SKM-1 treated with dmso at 0.1 percent for 144 hours (cell line): ENCODE results near the gene TMEM17.

Experiments used
- DNase-seq: peaks from one replicate; lab custom pipeline; 2025; ENCODE audit not compliant: unreplicated experiment; lab: John Stamatoyannopoulos, UW

TMEM17 gene

DNA sequence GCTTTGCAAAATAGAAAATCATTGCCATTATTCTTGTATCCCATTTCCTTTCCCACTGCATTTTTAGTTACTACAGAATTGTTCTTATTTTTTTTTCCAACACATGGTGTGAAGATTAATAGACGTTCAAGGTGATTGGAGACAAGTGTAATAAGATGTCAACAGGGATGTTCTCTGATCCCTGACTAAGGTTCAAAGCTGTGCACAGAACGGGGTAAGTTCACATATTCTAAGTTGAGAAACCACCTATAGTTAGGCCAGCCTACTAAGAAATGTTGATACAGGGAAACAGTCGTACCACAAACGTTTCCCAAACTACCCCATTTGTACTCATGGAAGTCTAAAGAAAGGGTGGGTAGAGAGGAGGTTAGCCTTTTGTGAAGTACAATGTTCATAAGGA is 6.4 kb upstream of the TMEM17 start:
- no peak for DNase-seq

DNA sequence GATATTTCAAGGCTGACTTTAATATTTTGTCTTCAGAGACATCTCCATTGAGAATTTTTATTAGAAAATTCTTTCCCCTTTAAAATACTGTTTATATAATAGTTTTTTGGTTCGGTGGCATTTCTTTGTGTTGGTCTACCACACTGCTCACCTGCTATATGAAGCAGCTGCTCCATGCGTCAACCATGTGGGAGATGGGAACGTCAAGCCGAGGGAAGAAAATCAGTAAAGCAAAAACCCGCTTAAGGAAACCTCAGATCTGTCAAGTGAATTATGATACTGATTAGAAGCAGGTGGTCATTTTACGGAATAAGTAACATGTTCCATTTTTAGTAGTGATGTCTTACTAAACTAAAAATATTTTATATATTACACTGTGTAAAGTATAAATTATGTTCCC is 5.6 kb upstream of the TMEM17 start:
- no peak for DNase-seq

DNA sequence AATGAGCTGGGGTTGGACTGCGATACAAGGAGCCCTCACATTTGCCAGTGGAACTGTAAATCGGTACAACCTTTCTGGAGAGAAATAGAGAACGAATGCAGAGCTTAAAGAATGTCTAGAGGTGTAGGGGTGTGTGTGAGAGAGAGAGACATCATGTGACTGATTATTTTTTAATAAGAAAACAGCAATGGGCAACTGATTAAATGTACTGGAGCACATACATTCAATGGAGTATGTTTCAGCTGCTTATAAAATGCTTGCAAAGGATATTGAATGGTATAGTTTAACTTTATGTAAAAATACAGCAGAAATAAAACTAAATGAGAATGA is 391 bp upstream of the TMEM17 start:
- DNase-seq, result no peak

DNA sequence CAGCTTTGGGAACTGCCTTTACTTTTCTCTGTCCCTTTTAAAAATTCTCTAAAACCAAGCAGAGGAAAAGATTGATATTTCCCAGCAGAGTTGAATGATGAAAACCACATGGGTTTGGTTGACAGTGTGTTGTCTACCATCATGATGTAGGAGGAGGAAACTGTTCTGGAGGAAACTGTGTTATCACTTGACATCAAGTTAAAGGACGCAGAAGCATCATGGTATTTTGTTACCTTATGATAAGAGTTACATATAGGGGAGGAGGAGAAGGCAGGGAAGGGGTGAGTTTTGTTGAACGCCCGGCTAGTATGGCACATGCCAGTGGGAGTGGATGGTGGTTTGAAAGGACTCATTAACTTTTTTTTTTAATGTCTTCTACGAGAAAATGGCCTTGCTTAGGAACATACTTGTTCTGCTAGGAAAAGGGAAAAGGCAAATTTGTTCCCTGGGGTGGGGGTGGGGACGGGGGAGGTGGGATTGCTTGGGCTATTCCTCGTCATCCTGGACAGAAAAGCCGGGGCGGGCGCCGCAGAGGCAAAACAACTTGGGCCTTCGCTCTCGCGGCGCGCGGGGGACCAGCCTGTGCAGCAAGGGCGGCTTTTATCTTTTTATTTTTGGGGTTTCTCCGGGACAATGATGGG is 766 bp downstream of the TMEM17 start:
- no peak for DNase-seq

DNA sequence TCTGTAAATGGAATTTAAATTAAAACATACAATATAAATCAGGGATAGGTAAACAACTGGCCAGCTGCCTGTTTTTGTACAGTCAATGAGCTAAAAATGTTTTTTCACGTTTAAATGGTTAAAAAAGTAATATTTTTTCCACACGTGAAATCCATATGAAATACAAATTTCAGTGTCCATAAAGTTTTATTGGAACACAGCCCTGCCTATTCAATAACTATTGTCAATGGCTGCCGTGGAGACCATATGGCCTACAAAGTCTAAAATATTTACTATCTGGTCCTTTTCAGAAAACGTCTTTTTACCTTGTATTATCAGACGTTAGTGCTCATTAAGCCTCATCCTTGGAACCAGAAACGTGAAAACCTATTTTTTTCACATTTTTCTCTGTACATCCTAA is 1.3 kb downstream of the TMEM17 start:
- no peak for DNase-seq

DNA sequence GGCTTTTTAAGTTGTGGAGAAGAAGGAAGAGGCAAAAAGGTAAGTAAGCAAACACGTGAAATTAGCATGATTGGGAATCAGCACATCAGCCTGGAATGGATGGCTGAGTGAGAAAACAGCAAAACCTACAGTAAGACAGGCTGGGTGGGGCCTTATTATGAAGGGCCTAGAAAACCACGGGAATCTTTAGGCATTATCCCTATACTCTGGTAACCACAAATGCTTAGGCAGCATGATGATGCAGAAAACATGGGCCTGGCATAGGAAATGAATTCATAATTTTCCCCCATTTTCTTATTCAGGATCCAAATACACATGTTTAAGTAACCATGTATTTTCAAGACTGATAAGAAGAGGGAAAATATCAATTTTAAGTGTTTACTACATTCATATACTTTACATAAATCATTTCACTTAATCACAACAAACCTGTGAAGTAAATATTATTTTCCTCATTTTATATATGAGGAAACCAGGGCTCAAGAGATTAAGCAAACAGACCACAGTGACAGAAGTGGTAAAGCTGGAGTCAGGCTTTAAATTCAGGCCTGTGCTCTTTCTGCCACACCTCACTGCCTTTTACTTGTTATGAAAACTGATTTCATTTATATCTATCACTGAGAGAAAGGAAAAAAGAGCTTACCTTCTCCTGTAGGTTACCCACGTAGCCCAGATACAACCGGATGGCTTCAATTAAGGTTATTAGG is 4.0 kb downstream of the TMEM17 start:
- DNase-seq, result no peak

DNA sequence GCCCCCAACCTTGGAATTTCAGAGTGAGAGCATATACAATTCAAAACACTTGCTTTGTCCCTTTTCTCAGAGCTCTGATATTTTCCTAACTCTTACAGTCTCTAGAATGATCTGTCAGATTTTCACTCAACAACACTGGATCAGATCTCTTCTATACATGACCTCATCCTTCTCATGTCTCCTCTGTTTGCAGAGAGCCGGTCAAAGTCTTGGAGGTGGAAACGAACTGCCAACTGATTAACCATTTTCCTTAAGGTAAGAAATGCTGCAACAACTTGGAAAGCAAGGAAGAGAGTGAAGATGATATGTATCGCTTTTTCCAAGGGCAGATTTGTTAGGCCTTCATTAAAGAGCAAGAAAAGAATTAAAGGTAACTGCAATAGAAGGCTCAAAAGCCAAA is 4.9 kb downstream of the TMEM17 start:
- DNase-seq, result no peak

DNA sequence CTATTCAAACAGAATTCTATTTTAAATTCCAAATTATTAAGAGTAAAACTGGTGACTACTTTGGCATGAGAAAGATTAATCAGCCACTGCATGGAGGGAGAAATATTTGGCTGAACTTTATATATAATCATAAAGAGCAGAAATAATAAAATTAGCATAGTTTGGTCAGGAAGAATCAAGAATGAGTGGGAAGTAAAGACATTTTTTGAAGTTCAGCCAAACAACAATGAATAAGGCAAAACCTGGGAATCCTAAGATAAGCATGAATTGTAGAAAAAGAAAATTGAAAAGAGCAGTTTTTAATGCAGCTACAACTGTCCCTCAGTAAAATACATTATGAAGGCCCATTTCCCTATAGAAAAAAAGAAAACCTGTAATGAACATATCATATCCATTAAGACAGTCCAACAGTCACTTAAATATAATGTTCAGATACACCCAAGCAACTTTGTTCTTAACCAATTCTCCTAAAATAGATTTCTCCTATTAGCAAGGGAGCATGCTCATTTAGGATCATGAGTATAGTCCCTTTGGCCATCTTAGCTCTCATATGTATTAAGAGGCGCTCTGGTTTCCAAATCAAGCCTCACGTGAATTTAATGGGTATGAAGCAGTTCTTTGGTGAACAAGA is 6.5 kb downstream of the TMEM17 start:
- DNase-seq, result no peak

DNA sequence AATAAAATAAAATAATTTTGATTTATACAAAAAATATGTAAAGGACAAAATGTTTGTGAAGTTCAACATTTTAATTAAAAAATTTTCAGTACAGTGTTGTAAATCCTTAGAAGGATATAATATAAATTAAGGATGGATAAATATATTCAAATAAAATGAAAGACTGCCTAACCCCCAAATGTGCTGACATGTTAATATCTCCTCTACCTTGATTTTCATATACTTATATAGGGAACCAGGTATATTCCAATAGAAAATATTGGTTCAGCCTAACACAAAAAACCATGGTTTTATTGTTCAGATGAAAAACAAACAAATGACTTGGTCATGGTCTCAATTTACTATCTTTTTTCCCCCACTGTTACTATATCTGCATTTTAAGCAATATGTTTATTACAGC is 7.3 kb downstream of the TMEM17 start:
- DNase-seq, result no peak

DNA sequence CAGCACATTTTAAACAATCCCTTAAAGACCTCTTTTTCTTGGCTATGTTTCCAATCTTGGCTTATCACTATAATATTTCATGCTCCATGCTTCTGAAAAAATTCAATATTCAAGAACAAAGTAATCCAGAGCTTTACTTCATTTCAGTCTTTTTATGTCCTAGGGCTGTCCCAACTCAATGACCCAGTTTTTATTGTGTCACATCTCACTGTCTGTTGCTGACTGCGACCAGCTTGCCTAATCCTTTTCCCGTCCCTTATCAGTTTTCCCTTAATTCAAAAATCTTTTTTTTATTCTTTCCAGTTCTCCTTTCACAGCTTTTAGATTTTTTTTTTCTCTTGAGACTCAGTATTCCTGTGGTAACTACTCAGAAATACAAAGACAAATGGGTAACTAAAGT is 10.2 kb downstream of the TMEM17 start:
- no peak for DNase-seq

DNA sequence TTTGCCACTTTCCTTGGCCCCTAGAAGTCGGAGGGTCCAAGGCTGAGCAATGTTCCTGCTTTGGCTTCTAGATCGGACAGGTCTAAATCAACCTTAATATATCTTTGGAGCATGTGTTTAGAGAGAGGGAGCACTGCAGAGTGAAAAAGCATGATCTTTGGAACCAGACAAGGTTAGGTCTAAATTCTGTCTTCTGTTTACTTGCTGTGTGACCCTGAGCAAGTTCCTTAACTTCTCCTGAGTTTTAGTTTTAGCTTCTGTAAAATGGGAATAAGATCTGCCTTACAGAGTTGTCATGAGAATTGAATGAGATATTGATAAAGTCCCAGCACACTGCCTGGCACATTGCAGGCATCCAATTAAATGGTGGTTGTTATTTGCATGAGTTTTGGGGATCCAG is 13.9 kb downstream of the TMEM17 start:
- DNase-seq, result no peak

DNA sequence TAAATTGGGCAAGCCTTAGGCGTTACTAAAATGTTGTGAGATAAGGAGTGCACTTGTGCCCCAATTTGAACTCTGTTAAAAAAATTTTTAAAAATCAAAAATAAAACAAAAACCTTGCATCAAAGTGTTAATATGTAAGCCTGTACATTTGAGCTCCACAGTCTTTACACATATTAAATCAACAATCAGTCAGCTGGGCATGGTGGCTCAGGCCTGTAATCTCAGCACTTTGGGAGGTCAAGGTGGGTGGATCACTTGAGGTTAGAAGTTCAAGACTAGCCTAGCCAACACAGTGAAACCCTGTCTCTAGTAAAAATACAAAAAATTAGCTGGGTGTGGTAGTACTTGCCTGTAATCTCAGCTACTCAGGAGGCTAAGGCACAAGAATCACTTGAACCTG is 16.3 kb downstream of the TMEM17 start:
- DNase-seq, result no peak

DNA sequence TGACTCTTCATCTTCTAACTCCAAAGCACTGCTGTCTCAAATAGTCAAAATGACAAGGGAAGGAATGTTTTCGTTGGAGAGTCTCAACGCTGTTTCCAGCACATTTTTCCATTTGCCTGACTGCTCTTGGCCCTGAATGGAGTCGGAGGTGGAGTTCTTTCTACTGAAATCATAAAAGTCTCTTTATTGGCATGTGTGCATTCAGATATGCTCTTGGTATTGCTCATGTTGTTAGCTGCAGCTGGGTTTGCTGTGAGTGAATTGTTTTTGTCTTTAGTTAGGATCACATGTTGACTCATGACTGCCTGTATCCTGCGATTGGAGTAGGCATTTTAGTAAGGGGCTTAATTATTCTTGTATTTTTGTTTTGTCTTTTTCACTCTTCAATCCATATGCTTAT is 16.8 kb downstream of the TMEM17 start:
- no peak for DNase-seq

DNA sequence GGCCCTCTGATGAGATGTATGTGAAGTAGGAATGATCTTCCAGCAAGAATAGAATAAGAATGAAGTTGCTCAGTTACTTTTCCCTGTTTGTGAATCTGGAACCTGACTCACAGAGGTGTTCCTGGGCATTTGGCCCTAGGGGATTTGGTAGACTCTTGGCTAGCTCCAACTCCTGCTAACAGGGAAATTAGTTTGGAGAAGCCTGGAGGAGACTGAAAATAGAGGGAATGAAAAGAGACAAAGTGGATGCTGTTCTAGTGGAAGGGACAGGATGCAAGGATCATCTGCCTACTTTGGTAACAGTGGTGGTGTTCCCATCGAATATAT is 19.6 kb downstream of the TMEM17 start:
- DNase-seq, result no peak

DNA sequence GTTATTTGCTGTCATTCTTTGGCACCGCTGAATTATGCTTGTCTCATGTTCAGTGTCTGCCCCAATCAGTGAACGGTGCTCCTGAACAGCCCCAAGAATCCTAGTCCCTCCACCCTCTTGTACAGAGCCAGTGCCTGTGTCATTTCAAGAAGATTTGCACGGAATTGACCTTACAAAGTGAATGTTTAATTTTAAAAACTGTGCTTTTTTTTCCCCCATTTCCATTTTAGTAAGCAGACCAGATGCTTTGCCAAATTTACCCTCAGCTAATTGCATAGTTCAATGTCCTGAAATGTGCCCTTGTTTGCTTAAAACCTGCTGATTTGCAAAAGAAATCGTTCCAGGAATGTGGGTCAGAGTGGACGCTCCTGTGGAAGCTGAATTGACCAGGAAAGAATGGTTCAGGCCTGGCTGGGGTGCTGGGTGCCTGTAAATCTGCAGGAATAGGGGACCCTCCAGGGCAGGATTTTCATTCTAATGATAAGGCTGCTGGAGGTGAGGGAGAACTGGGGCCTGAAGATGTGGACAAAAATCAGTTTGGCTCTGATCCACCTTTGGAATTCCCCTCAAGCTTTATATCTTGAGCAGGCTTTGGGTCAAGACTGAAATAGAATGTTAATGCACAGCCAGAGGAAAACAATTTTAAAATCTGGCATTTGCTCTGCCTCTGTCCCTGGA is 20.1 kb downstream of the TMEM17 start:
- no peak for DNase-seq

DNA sequence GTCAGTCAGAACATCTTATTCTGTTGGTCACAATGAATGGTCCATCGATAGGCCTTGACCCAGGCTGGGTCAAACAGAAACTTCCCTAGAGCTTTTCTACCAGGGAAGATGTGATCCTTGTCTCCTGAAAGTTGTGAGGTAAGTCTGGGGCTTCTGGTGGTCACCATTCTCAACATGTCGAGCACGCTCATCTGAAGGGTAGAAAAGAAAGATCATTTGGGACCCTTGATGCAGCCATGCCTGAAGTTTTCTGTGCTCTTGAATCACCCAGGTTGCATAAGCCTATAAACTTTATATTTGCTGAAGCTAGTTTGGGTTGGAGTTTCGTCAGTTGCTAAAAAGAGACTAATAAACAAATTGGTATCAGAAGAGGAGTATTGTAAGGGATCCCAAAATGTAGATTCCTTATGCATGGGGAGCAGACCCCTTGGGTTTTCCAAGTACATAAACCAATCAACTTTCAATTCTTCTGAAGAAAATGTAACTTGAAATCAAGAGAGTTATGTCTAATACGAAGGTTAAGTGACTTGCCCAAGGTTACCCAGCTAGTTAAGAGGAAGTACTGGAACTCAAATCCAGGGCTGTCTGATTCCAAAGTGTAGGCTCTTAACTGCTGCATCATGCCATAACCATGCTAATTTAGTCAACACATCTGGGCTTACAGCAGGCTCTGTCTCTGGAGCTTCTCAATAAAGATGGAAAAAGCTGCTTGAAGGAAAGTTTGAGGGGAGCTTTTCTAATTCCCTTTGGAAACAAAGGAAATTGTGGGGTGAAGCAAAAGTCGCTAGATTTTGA is 23.2 kb downstream of the TMEM17 start:
- no peak for DNase-seq

DNA sequence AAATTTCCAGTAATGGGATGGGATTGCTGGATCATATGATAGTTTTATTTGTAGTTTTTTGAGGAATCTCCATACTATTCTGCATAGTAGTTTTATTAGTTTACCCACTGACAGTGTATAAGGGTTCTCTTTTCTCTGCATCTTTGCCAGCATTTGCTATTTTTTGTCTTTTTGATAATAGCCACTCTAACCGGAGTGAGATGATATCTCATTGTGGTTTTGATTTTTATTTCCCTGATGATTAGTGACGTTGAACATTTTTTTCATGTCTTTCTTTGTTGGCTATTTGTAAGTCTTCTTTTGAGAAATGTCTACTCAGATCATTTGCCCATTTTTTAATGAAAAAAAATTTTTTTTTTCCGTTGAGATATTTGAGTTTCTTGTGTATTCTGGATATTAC is 26.1 kb downstream of the TMEM17 start:
- DNase-seq, result no peak

DNA sequence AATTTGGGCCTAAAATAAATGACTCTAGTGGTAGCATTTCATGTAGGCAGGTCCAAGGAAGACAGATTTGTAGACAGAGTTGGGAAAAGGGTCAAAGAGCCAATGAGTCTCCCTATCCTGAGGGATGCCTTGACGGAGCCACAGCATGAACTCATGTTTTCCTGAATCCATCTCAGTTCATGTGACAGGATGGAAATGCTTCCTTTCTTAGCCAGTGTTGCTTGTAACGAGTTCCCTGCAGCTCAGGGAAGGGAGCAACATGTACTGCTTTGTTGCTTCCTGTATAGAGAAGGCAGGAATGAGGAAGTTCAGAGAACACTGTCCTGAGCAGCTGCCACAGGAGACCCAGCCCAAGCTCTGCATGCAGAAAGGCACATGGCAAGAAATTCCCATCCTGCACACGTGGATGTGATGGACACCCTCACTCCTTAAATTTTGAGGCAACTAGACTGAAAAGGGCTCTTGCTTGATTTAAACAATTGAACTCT is 27.9 kb downstream of the TMEM17 start:
- peak; percentile 79 for DNase-seq

DNA sequence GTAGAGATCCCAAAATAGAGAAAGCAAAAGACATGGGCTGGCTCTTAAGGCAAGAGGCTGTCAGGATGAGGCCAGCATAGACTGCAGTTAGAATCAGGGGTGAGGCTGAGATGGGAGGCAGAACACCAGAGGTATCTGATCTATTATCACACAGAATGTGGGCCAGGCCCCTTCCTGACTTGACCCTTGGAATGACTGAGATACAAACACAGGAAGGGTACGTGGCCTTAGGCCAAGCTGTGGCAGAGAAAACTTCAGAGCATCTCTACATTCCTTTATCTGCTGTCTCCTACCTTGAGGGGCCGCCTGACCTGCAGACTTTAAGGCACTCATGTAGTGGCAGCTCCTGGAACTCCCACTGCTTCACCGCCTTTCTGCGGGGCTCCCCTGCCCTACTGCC is 28.4 kb downstream of the TMEM17 start:
- DNase-seq, result no peak

DNA sequence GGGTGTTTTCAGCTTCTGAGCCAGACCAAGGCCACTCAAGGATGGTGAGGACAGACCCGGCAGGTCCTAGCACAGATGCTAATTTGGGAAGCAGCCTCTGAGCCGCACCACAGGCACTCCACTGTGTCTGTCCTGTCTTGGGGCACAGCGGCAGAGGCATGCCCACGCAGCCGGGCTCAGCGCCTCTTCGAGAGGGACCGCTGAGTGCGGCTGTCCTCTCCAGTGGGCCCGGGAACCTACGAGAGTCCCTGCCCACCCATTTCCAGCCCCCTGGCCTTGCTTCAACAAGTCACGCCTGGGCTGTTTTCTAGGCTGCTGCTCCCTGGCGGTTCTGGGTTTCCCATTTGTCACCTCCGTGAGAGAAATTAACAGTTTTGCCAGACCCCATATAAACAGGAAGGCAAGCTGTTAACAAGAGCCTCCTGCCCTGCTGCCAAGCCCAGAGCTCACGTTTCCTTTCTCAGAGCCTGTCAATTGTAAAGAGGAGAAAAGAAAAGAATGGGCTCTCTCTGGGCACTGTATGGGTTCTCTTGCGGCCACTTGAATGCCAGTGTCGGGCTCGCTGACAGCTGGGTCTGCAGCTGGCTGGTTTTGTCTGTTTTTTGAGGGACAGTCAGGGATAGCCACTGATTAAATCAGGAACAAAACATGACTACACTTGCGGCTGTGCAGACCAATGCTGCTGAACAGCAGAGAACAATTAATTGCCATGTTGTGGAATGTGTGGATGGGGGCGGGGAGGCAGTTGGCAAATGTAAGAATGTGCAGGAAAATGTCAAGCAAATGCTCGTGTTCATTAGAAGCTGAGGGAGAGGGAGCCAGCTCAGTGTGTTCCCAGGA is 30.6 kb downstream of the TMEM17 start:
- DNase-seq, result no peak

DNA sequence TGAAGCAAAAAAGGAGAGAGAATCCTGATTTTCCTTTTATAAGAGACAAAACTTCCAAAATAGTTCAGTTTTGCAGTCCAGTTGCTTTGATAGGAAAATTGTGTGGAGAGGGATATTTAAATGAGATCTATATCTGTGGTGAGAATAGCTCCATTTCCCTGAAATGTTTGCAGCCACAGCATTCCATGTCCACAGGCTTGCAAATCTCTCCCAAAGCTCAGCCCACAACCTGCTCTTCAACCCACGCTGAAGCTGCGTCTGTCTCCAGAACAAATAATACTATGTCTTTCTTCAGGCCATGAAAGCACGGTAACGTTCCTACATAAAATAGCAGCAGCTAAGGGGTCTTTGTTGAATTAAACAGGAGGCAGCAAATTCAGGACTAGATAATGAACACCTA is 31.8 kb downstream of the TMEM17 start:
- DNase-seq, result no peak
